NCI-H748 treated with DMSO at 0.1 percent for 48 hours (cell line): ENCODE results near the gene SLC25A15.

Source experiments
- DNase-seq: peaks from one replicate; lab custom pipeline; 2025; lab: John Stamatoyannopoulos, UW

The SLC25A15 gene

GRCh38 chr13:40789275-40790153 is at the start of gene SLC25A15:
TSS of gene SLC25A15 (plus strand) at chr13:40789611. CDS start at chr13:40793227, 3,616 bp downstream.
- peak; percentile 29 for DNase-seq

GRCh38 chr13:40749327-40749726 is 40.1 kb upstream of the SLC25A15 start:
- DNase-seq: no peak

- no peak for DNase-seq
These were observed 34.2 kb upstream of the SLC25A15 start for GRCh38 chr13:40755082-40755700.

GRCh38 chr13:40756042-40756441 is 33.4 kb upstream of the SLC25A15 start:
- DNase-seq: no peak

- no peak for DNase-seq
These were observed 30.6 kb upstream of the SLC25A15 start for GRCh38 chr13:40758811-40759210.

- DNase-seq: no peak
These were observed 26.6 kb upstream of the SLC25A15 start for GRCh38 chr13:40762849-40763248.

- no peak for DNase-seq
These were observed 24.6 kb upstream of the SLC25A15 start for GRCh38 chr13:40764587-40765403.

GRCh38 chr13:40765602-40766001 is 23.8 kb upstream of the SLC25A15 start:
- no peak for DNase-seq

- DNase-seq: no peak
These were observed 19.4 kb upstream of the SLC25A15 start for GRCh38 chr13:40769970-40770369.

GRCh38 chr13:40770609-40770933 is 18.8 kb upstream of the SLC25A15 start:
- no peak for DNase-seq

GRCh38 chr13:40770934-40771618 is 18.3 kb upstream of the SLC25A15 start, which contains the start of gene MRPS31:
TSS of gene MRPS31 (minus strand) at chr13:40771190. CDS start at chr13:40771136, 54 bp downstream.
- DNase-seq: peak; percentile 79

GRCh38 chr13:40772765-40773473 is 16.5 kb upstream of the SLC25A15 start:
- DNase-seq: no peak

GRCh38 chr13:40774672-40775071 is 14.7 kb upstream of the SLC25A15 start:
- no peak for DNase-seq

- no peak for DNase-seq
These were observed 13.2 kb upstream of the SLC25A15 start for GRCh38 chr13:40776232-40776631.

- no peak for DNase-seq
These were observed 12.7 kb upstream of the SLC25A15 start for GRCh38 chr13:40776681-40777165.

GRCh38 chr13:40777166-40777808 is 12.1 kb upstream of the SLC25A15 start:
- DNase-seq: peak; percentile 83

- DNase-seq: no peak
These were observed 11.6 kb upstream of the SLC25A15 start for GRCh38 chr13:40777809-40778175.

GRCh38 chr13:40779049-40779448 is 10.4 kb upstream of the SLC25A15 start:
- DNase-seq: no peak

- no peak for DNase-seq
These were observed 9.6 kb upstream of the SLC25A15 start for GRCh38 chr13:40779796-40780285.

- DNase-seq: no peak
These were observed 8.5 kb upstream of the SLC25A15 start for GRCh38 chr13:40780822-40781401.
